ENCODE data around the gene HIPK3.
A peak's percentile ranks its signal among the peaks of the same experiment; 100 is the strongest.
"Not testable (repeated sequence)": the region's sequence is repeated elsewhere in the genome, so short reads cannot be mapped to it uniquely, and the experiment has no call there.

The HIPK3 gene

DNA sequence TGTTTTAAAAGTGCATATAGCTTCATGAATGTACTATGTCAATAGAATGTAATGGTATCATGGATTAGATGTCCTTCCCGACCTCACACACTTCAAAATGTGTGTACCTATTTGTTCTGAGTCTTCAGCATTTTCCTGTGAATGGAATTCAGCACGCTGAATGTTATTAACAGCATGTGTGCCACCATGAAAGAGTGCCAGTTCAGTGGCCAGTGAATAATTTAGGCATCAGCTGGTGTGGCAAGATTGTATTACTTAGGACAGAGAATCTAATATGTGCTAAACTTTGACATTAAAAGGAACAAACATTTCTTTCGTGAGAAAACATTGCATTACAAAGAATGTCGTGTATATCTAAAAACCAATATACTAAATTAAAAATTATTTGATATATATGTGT lies 46.4 kb downstream of the HIPK3 start:
- DNase-seq (ENCODE audit: low read depth, low spot score): no peak

DNA sequence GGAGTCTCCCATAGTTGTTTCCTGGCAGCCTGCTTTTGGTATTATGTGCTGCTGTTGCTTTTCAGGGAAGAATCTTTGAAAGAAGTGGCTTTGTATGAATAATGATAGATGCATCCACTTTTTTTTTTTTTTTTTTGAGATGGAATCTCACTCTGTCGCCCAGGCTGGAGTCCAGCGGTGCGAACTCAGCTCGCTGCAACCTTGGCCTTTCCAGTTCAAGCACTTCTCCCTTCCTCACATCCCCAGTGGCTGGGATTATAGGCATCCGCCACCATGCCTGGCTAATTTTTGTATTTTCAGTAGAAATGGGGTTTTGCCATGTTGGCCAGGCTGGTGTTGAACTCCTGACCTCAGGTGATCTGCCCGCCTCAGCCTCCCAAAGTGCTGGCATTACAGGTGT lies 49.6 kb downstream of the HIPK3 start:
- not testable (repeated sequence) for DNase-seq (ENCODE audit: low read depth, low spot score)

DNA sequence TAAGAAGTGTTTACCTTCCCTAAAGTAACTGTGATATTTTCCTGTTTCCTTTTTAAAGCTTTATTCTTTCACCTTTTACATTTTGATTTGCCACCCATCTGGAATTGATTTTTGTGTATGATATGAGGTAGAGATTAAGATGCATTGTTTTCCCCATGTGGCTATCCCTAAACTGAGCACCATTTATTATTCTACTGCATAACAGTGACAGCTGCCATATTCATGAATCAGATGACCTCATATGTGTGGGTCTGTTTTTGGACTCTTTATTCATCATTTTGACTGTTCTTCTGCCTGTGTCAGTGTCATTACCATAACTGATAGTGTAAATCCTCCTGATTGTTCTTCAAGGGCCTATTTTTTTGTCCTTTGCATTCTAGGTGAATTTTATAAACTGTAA lies 50.8 kb downstream of the HIPK3 start:
- DNase-seq (ENCODE audit: low read depth, low spot score): no peak

DNA sequence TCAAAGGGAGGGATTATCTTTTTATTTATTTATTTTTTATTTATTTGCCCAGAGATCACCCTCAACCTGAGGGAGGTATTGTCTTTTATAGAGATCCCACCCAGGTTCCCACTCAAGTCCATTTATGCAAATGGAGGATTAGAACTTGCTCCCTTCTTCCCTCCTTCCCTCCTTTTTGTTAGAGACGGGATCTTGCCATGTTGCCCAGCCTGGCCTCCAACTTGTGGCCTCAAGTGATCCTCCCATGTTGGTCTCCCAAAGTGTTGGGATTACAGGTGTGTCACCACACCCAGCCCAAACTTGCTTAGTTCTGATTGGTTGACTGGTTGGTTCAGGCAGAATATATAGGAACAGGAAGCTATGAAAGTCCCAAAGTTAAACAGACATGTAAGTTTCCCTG lies 51.9 kb downstream of the HIPK3 start:
- DNase-seq (ENCODE audit: low read depth, low spot score): no peak

DNA sequence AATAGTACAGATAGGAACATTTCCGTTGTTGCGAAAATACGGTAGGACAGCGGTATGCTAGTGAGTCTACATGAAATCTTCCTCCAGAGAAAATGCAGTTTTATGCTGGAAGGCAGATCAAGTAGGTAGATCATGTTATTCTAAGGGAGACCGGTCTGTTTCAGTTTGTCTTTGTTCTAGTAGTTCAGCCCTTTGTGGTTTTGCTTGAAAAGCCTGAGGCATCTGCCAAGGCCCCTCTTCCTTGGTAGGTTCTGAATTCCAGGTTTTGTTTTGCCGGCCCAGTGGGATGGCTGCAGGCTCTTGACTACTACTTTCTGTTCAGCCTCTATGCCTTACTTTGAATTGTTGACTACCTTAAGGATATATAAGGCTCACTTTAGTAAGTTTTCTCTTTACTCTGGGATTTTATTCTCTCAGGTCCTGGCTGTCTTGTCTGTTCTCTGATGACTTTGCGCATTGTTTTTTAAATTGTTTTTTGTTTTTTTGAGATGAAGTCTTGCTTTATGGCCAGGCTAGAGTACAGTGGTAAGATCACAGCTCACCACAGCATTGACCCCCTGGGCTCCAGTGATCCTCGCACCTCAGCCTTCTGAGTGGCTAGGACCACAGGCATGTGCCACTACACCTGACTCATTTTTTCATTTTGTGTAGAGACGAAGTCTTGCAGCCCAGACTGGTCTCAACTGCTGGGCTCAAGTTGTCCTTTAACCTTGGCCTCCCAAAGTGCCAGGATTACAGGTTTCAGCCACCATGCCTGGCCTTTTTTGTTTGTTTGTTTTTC lies 53.7 kb downstream of the HIPK3 start:
- DNase-seq (ENCODE audit: low read depth, low spot score): peak; percentile 65

DNA sequence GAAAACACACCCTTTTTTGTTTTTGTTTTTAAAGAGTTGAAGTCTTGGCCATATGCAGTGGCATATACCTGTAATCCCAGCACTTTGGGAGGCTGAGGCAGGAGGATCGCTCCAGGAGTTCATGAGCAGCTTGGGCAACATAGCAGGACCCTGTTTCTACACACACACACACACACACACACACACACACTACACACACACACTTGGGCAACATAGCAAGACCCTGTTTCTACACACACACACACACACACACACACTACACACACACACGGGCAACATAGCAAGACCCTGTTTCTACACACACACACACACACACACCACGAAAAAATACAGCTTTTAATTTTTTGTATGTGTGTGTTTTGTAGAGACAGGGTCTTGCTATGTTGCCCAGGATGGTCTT lies 54.5 kb downstream of the HIPK3 start:
- DNase-seq (ENCODE audit: low read depth, low spot score): no peak

DNA sequence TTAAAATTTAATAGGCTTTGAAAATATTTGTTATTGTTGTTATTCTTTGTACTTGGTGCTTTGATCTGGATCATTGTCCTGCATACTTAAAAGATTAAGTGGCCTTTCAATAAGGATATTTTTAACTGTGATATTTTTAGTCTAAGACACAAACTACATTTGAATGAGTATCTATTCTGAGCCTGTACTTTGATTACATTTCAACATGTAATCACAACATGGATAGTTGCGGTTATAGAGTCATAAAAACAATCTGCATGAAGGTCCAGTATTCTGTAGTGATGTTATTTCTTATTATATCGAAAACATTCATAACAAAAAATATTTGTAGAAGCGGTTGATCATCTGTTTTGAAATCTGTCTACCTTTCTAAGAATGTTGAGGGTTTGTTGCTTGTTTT lies 58.6 kb downstream of the HIPK3 start:
- no peak for DNase-seq (ENCODE audit: low read depth, low spot score)

DNA sequence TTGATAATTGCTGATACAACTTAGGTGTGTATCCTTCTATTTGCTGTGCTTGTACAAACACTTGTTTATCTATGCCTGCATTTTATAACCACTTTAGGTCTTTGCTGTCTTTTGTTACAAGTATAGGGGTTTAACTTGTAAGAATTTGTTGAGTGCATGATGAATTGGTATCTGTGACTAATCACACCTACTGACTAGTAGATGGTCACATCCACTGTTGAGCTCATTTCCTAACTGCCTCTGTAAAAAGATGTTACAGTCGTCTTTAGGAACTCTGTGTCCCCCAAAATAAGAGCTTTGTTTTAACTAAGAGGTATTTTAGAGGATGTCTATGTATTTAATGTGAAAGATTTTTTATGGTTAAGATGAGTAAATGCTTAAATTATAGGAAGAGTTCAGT lies 60.5 kb downstream of the HIPK3 start:
- DNase-seq (ENCODE audit: low read depth, low spot score): no peak

DNA sequence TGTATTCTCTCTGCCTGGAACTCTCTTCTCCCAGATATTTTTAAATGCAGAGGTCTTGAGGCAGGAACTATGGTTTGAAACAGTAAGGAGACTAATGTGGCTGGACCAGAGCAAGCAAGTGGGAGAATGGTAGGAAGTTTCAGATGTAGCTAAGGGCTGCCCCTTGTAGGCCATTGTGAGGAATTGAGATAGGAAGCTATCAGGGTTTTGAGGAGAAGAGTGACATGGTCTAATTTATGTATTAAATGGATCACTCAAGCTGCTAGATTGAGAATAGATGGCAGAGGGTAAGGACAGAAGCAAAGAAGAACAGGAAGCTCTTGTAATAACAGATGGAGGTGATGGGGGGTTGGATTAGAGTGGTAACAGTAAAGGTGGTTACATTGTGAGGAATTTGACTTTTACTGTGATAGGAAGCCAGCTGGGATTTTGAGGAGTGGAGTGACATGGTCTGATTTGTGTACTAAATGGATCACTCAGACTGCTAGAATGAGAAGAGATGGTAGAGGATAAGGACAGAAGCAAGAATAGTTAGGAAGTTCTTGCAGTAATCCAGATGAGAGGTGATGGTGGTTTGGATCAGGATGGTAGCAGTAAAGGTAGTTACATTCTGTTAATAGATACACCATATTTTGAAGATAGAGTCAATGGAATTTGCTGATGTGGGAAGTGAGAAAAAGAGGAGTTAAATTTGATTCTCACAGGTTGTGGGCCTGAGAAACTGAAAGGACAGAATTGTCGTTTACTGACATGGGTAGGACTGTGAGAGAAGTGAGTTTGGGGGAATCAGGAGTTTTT lies 63.0 kb downstream of the HIPK3 start:
- DNase-seq (ENCODE audit: low read depth, low spot score): no peak

DNA sequence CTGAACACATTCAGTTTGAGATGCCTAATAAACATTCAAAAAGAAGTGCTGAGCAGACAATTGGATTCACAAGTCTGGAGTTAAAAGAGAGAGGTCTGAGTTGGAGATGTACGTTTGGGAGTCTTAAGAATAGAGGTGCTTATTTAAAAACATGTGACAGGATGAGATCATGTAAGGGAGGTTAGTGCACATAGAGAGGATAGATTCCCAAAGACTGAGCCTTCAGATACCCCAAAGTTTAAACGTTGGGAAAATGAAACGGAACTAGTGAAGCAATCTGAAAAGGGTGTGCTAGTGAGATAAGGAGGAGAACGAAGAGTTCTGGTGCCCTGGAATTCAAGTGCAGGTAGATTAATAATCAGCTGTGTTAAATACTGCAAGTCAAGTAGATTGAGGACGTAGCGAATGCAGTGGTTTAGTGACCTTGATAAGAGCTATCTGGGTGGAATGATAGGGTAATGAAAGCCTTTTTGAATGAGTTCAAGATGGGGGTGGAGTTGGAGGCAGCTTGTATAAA lies 63.7 kb downstream of the HIPK3 start:
- DNase-seq (ENCODE audit: low read depth, low spot score): no peak

DNA sequence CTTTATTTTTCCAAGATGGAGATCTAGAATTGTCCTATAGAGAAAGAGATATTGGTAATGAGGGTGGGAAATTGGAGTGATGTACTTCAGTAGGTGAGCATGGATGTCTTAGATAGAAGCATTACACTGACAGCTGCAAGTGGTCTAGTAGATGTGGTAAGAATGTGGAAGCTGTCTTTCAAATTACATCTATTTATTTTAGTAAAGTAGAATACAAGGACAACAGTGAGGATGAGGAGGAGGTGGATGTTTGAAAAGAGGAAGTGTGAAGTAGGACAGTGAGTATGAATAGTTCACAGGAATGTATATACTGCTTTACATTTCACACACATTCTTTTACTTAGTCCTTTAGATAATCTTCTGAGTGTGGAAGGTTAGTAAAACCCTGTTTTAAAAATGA lies 64.2 kb downstream of the HIPK3 start:
- no peak for DNase-seq (ENCODE audit: low read depth, low spot score)

DNA sequence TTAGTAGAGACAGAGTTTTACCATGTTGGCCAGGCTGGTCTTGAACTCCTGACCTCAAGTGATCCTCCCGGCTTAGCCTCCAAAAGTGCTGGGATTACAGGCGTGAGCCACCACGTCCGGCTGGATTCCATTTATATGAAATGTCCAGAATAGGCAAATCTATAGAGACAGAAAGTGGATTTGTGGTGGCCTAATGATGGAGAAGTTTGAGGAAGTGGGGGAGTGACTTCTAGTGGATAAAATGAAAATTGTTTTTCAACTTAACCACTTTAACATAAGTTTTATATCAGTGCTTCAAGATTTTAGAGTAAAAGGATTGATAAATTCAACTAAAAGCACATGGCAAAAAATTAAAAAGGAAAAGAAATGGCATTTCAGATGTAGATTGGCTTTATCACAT lies 66.2 kb downstream of the HIPK3 start:
- no peak for DNase-seq (ENCODE audit: low read depth, low spot score)

DNA sequence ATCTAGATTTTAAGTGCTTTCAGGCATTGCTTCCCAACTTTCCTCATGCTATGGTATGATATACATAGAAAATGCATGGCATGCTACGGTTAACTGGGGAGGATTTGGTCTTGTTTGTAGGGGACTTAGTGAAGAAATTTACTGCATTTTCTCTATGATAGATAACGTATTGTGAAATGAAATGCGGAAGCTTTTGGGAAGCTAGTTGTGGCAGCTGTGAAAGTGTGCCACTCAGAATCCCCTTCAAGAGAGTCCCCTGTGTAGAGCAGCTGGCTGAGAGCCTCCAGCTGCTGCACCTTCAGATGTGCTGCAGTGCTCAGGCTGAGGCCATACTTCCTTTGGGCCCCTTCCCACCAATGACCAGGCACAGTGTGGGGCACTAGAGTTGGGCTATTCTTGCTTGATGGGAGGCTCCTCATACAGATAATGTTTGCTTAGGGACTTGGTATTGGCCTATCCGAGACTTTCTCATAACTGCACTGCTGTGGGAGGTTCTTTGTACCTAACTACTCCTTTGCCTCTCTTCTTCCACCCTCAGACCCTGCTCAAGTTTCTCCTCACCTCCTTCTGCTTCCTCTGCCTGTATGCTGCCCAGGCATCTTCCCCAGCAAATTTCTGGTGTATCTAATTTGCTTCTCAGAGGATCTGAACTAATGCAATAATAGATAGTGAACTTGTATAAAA lies 67.3 kb downstream of the HIPK3 start:
- DNase-seq (ENCODE audit: low read depth, low spot score): no peak

DNA sequence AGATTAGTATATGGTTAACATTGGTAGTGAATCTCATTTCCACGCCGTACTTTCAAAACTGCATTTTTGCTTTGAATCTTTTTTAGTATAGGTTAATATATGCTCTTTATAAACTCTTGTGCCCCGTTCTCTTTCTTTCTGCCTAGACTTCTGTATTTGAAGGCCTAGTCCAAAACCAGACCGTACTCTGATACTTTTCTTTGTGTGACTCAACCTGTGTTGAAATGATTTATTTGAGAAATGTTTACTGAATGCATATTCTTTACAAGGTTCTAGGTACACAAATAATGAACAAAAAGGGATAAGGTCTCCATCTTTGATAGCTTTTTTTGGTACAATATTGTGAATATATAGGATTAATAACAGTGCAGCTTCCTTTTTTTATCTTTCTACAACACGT lies 68.3 kb downstream of the HIPK3 start:
- DNase-seq (ENCODE audit: low read depth, low spot score): no peak

DNA sequence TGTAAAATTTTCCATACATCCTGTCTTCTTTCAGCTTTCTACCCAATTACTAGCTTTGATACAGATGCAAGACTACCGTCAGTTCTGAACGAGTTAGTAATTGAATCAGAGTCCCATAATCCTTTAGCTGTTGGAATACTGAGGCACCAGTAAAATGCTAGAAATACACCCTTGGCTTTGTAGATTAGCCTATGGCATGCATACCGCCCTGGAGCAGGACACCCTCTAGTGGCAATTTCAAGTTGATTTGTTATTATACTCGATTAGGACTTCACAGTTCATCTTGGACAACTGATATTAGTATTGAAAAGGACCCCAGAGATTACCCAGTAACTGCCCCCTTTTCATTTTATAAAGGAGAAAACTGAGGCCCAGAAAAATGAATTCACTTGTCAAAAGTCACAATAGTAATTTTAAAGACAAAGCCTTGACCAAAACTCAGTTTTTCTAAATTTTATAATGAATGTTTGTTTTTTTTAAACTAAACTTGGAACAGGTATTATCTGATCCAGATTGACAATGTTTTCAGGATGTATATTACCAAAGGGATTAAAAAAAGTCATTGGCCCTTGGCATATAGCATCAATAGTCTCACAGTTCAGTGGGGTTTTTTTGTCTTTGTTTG lies 72.6 kb downstream of the HIPK3 start:
- DNase-seq (ENCODE audit: low read depth, low spot score): peak; percentile 70

DNA sequence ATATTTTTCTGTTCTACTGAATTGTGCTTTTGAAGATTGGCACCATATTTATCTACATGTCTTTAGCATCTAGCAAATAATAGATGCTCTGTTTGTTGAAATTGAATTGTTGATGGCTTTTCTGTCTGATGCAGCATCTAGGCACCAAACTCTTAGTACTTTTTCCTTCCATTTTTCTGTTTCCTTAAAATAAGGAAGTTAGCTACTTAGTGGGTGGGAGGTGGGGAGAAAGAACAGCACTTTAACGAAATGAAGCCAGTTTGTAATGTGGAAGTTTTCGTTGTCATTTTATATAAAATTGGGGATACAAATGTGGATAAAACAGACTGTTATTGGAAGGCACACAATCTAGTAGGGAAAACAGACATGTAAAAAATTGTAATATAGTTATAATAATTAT lies 76.6 kb downstream of the HIPK3 start:
- no peak for DNase-seq (ENCODE audit: low read depth, low spot score)

DNA sequence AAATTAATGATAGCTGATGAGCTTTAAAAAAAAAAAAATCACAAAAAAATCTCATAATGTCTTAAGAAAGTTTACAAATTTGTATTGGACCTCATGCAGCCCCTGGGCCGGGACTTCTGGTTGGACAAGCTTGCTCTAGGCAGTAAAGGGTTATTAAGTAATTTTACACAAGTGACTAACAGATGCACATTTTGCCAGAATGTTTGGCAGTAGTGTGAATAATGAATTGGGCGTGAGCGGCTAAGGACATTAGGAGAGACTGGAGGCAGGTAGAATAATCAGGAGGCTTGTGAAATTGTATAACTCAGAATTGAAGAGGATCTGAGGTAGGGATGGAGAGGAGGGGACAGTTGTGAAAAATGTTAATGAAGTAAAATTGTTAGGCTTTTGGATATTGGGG lies 77.4 kb downstream of the HIPK3 start:
- no peak for DNase-seq (ENCODE audit: low read depth, low spot score)

DNA sequence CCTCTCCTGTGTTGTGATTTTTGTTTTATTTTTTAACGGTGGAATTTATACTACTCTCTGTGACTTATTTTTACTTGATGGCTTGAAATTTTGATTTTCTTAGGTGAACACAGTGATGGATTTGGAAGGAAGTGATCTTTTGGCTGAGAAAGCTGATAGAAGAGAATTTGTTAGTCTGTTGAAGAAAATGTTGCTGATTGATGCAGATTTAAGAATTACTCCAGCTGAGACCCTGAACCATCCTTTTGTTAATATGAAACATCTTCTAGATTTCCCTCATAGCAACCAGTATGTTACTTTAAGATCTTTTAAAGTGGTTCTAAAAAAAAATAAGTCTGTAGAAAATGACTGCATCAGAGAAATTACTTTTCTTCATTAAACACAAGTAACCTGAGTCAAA lies 82.1 kb downstream of the HIPK3 start:
- no peak for DNase-seq (ENCODE audit: low read depth, low spot score)

DNA sequence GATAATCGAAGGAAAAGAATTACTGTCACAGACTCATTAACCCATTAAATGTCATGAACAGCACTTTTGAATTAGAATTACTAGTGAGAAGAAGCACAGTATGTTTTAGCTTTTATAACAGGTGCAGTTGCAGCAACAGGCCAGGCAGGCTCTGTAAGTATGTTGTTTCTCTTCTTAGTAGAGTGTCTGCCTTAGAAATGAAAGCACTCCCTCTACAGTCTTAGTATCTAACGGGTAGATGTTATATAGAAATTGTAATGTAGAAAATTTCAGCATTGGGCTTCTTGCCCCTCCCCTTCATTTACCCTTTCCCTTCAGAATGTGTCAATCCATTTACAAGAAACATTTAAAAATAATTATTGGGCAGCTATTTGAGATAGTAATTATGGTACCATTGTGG lies 87.4 kb downstream of the HIPK3 start:
- peak; percentile 9 for DNase-seq (ENCODE audit: low read depth, low spot score)

DNA sequence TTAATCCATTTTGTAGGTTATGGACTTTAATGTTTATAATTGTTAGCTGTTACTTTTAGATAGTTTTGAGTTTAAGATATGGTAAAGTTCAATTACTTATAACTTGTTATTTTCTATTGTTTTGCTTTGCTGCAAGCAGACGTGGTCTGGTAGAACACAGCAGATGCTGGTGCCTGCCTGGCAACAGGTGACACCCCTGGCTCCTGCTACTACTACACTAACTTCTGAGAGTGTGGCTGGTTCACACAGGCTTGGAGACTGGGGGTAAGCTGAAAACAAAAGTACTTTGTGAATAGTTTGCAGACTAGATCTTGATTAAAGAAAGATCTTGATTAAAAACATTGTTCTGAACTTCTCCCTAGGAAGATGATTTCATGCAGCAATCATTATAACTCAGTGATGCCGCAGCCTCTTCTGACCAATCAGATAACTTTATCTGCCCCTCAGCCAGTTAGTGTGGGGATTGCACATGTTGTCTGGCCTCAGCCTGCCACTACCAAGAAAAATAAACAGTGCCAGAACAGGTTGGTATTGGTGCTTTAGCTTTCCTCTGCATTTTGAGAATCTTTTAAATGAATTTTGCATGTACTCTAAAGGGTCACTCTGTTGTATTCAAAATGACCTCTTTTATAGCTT lies 90.4 kb downstream of the HIPK3 start:
- DNase-seq (ENCODE audit: low read depth, low spot score): peak; percentile 13

DNA sequence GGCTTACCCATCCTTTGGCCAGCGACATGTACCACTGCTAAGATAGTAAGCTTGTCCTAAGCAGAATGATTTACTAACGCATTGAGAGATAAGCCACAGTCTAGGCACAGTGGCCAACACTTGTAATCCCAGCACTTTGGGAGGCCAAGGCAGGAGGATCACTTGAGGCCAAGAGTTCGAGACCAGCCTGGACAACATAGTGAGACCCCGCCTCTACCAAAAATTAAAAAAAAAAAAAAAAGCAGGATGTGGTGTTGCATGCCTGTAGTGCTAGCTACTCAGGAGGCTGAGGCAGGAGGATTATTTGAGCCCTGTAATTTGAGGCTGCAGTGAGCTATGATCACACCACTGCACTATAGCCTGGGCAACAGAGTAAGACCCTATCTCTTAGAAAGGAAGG lies 93.1 kb downstream of the HIPK3 start:
- DNase-seq (ENCODE audit: low read depth, low spot score): no peak

All from astrocyte of the hippocampus (primary cell).